GM21367 (cell line): ENCODE results near the gene KREMEN1.

ENCODE experiments used
- ATAC-seq: cut with Tn5 transposase; IDR thresholded peaks from one replicate; pipeline ENCODE4 v1.9.1; 2021; ENCODE audit not compliant: unreplicated experiment

KREMEN1 gene

DNA sequence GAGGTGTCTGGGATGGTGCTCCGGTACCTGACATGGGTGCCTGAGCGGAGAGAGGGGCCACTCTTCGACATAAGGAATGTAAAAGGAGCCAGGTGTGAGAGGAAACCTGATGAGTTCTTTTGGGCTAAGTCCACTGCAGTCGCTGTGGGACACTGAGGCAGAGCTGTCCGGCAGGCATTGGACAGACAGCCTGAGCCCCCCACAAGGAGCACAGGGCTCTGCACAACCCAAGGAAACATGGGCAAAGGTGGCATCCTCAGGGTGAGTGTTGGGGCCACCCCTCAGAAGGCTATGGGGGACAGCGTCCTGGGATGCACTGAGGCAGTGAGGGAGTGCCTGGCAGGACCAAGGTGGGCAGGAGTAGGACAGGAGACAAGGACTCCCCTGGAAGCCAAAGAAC lies 75.2 kb downstream of the KREMEN1 start:
- ATAC-seq = no peak

DNA sequence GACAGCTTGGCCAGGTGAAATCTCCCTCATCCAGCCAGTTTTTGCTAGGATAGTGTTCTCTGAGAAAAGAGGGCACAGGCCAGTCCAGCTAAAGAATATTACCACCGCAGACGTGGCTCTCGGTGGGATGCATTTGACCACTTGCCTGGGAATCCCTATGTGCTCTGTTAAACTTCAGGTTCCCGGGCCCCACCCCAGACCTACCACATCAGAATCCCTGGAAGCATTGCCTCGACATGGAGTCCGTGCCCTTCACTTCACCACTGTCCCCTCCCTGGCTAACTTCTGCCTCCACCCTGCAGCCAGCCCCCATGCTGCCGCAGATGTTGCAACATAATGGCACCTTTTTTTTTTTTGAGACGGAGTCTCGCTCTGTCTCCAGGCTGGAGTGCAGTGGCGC lies 76.0 kb downstream of the KREMEN1 start:
- ATAC-seq = no peak

DNA sequence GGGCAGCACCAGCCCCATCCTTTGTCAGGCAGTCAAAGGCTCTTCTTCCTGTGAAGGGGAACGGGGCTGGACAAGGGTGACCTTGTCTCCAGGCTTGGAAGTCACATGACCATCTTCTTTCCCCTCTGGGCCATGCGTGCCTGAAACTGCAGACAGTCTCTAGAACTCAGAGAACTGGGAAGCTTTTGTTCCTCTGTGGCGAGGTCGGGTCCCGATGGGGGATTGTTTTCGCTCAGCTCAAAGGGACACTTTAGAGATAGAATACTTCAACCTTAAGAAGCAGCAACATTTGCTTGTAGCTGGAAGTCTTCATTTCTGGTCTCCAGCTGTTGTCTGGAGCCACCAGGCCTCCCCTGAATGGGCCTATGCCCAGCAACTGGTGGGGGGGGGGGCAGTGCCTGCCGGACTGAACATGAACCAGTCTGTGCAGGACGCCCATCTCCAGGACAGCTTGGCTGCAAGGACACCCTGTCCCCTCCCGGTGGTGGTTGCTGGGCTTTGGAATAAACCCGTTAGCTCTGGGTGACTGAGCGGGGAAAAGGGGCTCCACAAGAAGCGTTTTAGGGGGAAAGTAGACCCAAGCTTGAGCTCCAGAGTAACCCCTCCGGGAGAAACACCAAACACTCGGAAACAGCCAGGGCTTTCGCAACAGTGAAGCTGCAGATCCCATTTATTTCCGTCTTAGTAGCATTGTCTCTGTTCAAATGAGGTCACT lies 77.2 kb downstream of the KREMEN1 start:
- no peak for ATAC-seq

DNA sequence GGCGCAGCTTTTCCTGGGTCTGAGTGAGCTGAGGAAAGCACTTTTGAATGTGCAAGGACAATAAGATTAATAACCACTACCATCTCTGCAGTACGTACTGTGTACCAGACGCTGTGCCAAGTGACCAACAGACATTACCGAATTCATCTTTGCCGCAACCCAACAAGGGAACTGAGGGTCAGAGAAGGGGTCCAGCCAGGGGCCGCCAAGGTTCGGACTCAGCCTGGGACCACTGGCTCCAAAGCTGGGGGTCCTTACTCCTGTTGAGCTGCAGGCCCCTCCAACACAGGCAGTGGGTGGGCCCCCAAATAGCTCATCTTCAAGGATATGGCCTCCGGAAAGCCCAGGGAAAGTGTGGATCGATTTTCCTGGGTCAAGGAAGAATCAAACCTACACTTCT lies 77.9 kb downstream of the KREMEN1 start:
- ATAC-seq = no peak

DNA sequence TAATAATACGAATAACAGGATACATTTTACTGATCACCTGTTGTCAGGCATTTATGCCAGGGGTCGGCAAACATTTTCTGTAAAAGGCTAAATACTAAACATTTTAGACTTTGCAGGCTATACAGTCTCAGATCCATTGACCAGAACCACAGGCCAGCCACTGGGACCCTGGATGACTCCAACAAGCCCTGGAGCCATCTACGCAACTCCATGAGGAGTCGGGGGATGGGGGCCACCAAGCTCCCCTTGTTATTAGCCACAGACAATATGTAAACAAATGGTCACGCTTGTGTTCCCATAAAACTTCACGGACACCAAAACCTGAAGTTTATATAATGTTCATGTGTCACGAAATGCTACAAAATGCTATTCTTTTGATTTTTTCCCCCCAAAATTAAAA lies 78.5 kb downstream of the KREMEN1 start:
- ATAC-seq = no peak

DNA sequence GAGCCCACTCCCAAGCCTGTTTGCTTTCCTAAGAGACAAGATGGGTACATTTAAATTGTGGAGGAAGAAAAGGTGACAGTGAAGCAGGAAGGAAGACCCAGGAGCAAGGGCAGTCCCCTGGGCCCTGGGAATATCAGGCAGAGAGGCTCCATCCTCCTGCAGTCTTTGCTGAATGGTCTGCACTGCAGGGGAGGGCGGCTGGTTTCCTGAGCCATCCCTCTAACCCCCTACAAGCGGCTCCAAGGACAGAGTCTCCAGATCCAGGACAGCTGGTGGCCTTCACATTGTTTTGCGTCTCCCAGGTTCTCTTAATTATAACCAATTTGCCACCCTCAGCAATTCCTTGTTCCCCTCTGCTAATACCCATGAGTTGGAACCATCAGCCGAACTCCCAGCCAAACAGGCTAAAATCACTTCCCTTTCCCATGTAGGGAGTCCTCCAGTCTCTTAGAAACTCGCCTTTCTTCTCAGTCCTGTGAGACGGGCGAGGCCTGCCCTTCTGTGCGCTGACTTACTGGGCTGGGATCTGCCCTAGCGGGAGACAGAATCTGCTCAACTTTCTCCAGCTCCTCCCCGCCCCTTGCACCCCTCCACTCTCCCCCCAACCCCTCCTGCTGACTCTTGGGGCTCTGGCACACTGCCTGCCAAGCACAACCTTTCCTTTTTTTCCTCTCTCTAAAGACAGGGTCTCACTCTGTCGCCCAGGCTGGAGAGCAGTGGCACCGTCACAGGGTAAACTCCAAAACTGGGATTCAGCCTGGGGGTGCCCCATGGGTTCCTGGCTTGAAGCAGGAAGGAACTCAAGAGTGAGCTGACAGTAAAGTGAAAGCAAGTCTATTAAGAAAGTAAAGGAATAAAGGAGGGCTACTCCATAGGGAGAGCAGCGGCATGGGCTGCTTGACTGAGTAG lies 79.5 kb downstream of the KREMEN1 start:
- no peak for ATAC-seq

DNA sequence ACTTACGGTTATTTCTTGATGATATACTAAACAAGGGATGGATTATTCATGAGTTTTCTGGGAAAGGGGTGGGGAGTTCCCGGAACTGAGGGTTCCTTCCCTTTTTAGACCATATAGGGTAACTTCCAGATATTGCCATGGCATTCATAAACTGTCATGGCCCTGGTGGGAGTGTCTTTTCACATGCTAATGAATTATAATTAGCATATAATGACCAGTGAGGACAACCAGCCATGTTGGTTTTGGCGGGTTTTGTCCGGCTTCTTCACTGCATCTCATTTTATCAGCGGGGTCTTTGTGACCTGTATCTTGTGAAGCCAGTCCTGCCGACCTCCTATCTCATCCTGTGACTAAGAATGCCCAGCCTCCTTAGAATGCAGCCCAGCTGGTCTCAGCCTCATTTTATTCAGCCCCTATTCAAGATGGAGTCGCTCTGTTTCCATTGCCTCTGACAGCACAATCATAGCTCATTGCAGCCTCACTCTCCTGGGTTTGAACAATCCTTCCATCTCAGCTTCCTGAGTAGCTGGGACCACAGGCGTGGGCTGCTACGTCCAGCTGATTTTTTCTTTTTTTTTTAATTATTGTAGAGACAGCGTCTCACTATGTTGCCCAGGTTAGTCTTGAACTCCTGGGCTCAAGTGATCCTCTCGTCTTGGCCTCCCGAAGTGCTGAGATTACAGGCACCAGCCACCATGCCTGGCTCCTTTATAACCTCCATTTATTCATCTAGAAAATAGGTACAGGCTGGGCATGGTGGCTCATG lies 80.3 kb downstream of the KREMEN1 start:
- no peak for ATAC-seq

DNA sequence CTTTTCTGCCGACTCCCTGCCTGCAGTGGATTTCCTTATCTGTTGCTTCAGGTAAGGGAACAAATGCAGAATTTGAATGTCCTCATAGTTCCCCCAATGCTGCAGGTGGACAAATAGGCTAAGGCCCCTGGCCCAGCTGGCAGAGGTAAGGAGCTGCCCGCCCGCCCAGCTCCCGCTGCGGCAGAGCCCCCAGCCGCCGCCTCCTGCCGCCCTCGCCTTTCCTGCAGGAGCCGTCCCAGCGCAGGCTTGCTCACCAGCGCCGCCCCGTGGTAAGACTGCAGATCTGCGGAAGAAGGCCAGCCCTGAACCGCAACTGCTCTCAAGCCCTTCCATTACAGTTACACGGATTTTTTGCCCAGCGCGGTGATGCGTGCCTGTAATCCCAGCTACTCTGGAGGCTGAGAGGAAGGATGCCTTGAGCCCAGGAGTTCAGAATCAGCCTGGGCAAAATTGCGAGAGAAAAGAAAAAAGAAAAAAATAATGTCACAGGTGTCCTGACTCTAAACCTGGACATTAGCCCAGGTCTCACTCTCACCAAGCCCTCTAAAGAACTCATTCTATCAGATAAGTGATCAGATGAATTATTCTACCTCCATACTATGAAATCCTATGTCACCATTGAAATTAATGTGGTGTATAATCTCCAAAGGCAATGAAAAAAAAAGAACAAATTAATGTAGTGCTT lies 81.7 kb downstream of the KREMEN1 start:
- no peak for ATAC-seq

DNA sequence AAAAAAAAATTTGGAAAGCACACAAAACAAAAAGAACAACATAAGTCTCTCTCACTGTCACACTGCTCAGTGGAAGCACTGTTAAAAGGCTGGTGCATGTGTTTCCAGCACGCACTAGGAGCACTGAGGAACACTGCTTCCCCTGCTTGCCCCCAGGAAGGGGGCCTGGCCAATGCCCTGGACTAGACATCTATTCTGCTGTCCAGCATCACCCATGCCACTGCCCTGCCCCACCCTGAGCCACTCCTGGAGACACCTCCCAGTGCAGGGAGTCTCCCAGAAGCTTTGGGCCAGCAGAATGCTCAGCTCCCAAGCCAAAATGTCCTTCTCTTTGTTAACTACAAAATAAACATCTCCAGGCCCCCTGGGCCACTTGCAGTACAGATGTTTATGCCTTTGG lies 83.1 kb downstream of the KREMEN1 start:
- ATAC-seq = no peak

DNA sequence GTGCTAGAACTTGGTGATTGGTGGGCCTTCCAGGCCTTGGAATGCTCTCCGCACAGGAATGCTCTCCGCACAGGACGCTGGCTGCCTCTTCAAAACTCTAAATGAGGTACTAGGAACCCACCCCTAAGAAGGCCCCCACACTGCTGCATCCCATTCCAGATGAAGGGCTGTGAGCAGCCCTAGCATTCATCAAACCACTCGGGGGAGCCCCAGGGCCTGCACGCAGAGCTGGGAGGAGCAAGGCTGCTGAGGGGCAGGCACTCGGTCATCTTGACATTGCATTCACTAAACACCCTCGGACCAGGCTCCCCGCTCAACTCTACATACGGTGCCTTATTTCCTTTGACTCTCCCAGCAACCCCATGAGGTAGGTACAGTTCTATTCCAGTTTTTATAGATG lies 83.7 kb downstream of the KREMEN1 start:
- no peak for ATAC-seq

DNA sequence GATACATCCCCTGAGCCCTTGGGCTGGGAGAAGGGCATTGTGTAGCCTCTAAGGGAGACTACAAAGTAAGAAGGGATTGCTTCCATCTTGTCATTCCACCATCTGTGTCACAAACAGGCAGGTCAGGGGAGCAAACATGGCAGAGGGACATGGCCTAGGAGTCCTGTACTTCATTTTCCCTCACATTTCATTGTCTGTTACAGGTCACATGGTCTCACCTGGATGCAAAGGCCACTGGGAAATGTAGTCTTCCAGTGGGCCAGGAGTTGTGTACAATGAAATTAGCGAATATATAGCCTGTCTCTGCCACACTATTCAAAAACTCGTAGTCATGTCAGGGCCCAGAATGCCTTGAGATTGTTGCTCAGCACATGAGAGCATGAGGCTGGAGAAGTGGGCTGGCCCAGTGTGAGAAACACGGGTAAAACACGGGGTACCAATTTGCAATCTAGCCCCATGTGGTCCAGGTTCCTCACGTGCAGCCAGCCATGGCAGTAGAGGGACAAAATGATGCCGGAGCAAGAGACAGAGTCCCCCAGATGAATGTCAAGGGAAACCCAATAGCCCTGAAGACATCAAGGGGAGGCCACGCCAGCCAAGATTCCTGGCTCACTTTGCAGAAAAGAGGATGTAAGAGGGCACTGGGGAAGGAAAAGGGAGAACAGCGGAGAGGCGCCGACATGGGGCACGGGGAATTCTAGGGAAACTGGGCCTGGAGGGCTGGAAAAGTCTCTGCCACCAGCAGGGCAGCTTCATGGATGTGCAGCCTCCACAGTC lies 85.1 kb downstream of the KREMEN1 start:
- no peak for ATAC-seq

DNA sequence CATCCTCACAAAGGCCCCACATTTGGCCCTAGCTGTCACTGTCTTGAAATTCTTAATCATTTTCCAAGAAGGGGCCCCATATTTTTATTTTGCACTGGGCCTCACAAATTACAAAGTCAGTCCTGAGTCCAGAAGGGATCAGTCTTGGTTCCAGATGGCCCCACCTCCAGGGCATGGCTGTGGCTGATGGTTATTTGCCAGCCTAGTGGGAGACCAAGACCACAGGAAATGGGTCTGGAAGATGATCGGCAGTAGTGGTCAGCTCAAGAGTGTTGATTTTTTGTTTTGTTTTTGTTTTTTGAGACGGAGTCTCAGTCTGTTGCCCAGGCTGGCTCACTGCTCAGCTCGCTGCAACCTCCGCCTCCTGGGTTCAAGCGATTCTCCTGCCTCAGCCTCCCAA lies 85.7 kb downstream of the KREMEN1 start:
- ATAC-seq = no peak

DNA sequence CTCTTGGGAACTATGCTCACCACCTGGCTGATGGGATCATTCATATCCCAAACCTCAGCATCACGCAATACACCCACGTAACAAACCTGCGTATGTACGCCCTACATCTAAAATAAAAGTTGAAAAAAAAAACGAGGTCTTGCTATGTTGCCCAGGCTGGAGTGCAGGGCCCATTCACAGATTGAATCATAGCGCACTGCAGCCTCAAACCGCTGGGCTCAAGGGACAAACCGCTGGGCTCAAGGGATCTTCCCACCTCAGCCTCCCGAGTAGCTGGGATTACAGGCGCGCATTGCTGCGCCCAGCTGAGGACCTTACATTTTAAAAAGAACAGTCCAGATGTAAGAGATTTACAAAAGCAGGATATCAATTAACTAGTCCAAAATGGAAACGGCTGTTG lies 91.0 kb downstream of the KREMEN1 start:
- ATAC-seq = no peak

DNA sequence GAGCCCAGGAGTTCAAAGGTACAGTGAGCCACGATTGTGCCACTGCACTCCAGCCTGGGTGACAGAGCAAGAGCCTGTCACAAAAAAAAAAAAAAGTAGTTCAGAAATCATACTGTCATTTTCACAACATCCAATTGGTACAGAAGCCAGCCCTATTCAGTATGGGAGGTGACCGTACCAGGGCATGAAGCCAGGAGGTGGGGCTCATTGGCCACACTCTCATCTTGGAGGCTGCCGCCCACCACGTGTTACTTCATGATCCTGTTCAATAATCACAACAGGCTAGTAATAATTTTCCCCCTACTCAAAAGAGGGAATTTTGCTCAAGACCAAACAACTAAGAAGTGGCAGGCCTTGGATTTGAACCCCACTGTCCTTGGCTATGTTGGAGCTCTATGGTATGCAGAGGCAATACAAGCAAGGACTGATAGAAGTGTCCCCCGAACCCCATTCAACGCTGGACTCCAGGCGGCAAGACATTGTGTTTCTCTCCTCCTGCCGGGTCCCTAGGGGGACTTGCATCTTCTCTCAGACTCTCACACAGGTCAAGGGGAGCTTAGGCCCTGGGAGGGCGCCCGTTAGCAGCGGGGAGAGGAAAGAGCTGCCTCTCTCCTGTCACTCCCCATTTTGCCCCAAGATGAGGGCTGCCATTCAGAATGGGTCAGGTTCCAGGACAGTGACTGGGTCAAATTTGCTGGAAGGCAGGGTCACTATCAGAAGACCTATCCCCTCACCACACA lies 92.7 kb downstream of the KREMEN1 start:
- ATAC-seq = no peak

DNA sequence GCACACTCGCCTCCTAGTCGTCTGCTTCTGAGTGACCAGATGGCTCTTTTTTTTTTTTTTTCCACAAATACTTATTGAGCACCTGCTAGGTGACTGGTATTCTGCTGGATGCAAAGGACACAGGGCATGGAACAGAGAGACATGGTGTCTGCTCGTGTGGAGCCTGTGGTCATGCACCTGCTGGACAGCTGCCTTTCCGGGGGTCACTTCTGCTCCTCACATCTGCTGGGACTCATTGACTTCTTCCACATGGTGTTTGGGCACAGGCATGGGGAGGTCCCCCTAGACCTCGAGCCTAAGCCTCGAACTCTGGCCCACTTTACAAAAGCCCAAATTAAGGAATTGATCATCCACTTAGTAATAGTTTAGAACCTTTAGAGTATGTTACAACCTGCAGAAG lies 93.3 kb downstream of the KREMEN1 start:
- ATAC-seq = no peak

DNA sequence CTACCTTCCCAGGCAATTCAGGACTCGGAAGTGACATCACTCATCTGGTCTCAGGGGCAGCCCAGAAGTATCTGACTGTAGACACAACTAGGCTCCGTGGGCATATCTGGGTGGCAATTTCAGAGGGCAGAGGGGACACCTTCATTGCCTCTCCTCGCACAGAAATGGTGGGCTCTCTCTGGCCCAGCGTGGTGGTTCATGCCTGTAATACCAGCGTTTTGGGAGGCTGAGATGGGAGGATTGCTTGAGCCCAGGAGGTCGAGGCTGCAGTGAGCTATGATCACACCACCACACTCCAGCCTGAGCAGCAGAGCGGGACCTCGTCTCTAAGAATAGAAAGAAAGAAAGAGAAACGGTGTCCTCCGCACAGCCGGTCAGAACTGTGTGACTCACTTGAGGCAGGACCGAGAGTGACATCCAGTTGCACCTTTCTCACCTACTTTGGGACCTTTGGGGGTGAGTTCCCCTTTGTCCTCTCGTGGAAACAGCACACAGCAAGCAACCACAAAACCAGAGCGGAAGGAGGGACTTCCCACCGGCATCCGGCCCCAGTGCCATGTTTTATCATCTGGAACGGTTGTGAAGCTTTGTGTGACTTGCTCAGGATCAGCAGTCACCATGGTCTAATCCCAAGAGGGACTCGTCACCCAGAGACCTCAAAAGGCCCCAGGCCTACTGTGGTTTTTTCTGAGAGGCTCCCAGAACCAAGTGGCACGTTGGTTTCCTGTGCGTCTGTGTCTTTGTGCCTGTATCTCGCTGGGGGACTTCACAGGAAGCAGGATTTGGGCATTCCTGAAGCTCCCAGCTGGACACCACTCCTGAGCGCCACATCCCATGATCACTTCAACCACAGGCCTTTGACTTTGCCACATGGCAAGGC lies 94.4 kb downstream of the KREMEN1 start:
- peak; percentile 85 for ATAC-seq

DNA sequence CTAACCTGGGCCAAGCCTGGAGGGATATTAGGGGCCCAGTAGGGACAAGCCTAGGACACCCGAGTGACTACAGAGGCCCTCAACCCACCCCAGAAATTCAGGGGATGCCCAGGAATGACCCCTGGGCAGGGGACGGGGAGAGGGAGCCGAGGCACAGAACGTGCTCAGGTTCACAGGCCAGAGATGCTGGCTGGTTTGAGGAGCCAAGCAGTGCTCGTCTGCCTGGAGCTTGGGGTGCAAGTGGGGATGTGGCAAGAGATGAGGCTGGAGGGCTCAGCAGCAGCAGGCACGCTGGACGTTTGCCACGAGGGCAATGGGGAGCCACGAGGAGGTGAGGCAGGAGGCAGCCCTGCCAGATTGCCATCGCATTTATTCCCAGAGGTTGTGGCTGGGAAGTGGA lies 98.9 kb downstream of the KREMEN1 start:
- ATAC-seq = no peak

DNA sequence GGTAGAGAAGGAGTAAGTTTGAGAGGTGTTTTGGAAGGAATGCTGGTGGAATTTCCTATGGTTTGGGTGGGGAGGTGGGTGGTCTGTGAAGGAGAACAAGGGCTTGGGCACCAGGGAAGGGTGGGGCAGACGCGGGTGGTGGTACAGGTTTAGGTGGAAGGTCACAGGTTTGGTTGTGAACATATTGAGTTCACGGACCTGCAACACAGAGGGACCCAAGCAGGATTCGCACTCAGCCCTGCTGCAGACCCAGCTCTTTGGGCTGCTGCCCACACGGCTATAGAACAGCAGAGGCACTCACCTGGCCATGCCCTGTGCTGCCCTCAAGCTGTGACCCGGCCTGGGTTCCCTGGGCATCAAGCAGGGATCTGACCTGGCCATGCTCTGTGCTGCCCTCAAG lies 99.4 kb downstream of the KREMEN1 start:
- ATAC-seq = no peak
